Testis (tissue), 2 donors: ENCODE results near the gene GPR158.

Source experiments
- CTCF ChIP-seq, 3 experiments: fragments of 450-650 bp in 2 of 3; fragments of 200-600 bp in 1 of 3; sonication (generic) in 1 of 3; IDR thresholded peaks; one replicate each; pipeline ENCODE4 v1.5.1; 2016 to 2019; ENCODE audit warnings: antibody characterized with exemption in 3 of 3, mild to moderate bottlenecking in 2 of 3, moderate library complexity in 1 of 3
- POLR2A ChIP-seq: fragments of 450-650 bp; IDR thresholded peaks from one replicate; pipeline ENCODE4 v1.6.1; 2017; ENCODE audit warnings: antibody characterized with exemption, mild to moderate bottlenecking, moderate library complexity

DNA sequence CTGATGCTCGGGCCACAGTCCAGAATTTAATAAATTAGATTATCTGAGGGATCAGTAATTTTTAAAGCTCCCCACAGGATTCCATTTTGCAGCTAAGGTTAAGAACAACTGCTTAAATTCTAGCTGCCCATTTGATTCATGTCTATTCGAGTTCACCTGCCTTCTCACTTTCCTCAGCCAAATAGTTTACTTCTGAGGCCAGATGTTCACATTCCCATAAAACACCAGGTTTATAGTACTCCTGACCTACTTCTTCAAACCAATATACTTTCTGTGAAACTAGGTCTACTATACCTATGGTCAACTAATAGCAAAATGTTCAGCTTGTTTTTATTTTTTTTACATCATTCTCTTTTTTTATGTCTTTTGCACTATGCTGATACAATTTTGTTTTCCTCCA is 86.3 kb downstream of the GPR158 start:
- TF ChIP-seq POLR2A, result no peak
- no peak for TF ChIP-seq CTCF (IDR thresholded peaks at IDR 0.05)
